Cardiac fibroblast (primary cell): Measurements from ENCODE around the gene A4GALT.
A peak's percentile ranks its signal among the peaks of the same experiment; 100 is the strongest.

ENCODE experiments used
- DNase-seq, 2 donors: peaks; one replicate each; pipeline versions ENCODE4 v3.0.0 to v3.0.0-alpha.2; 2010; ENCODE audit warnings: low read depth in 2 of 2
- H3K4me3 ChIP-seq, 2 donors: replicated peaks in 1 of 2; 1 replicate in 1 of 2; 2 replicates in 1 of 2; pipeline ENCODE4 v1.5.1; 2011; ENCODE audit warnings: low read depth in 2 of 2, low read length in 2 of 2, mild to moderate bottlenecking in 2 of 2, moderate library complexity in 1 of 2
- CTCF ChIP-seq: IDR thresholded peaks from one replicate; pipeline ENCODE4 v1.5.1; 2011; ENCODE audit warnings: low read depth, mild to moderate bottlenecking, low read length, inconsistent platforms

A4GALT gene

GRCh38 chr22:42714308-42714707 is 6.4 kb downstream of the A4GALT start:
- no peak for DNase-seq
- no peak for TF ChIP-seq CTCF

GRCh38 chr22:42711895-42712837 is 8.5 kb downstream of the A4GALT start:
- H3K4me3 ChIP-seq, result no peak overlapping the region
- DNase-seq, result no peak
- no peak for TF ChIP-seq CTCF

More at GRCh38 chr22:42714308-42714707, 6.4 kb downstream of the A4GALT start:
- no peak overlapping the region for H3K4me3 ChIP-seq

- DNase-seq, result peak in 1 of 2 donors; percentile 61
- TF ChIP-seq CTCF, result no peak
- H3K4me3 ChIP-seq, result no peak overlapping the region
Observed at GRCh38 chr22:42711281-42711731, 9.4 kb downstream of the A4GALT start.

GRCh38 chr22:42708417-42708816 is 12.3 kb downstream of the A4GALT start:
- no peak overlapping the region for H3K4me3 ChIP-seq
- no peak for TF ChIP-seq CTCF
- DNase-seq, result no peak

GRCh38 chr22:42707496-42707895 is 13.2 kb downstream of the A4GALT start:
- no peak overlapping the region for H3K4me3 ChIP-seq
- TF ChIP-seq CTCF, result no peak
- DNase-seq, result no peak

- DNase-seq, result no peak
- no peak overlapping the region for H3K4me3 ChIP-seq
- TF ChIP-seq CTCF, result no peak
Observed at GRCh38 chr22:42704896-42705295, 15.8 kb downstream of the A4GALT start.
